Measurements from ENCODE around the gene PAK5. TPM values are rescaled to one million over a fixed set of nuclear protein-coding genes. Genes with fewer than 3 reads are reported as not detected.
A peak's percentile ranks its signal among the peaks of the same experiment; 100 is the strongest.

The PAK5 gene
- total and polyA plus RNA-seq, 4 donors, result 7.5 to 23.8 (median 14.2) TPM

DNA sequence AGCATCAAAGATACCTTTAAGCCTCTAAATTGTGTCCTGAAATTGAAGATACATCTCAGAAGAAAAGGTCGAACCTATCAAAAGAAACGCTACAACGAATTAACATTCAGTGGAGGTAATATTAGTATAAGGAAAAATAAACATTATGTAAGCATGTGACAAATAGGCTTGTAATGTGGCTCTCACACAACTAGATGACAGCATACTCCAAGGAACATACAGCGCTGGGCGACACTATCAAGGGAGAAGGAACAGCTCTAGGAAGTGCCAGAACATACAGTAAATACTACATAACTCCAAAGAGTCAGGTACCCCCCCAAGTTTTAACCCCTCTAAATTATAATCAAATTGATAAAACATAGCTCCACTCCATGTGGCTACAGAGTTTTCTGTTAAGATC is 220.9 kb downstream of the PAK5 start:
- no peaks in the 10 kb centered on the region for H3K4me1 ChIP-seq (ENCODE audit: control insufficient read depth, insufficient read depth, low read length)
- H3K27ac ChIP-seq (ENCODE audit: low read depth, low read length), result no peak overlapping the region
- WGBS (ENCODE audit: insufficient coverage), result no CpG with 5 or more reads among the region's 5 CpGs
- no peaks in the 10 kb centered on the region for H3K9me3 ChIP-seq (ENCODE audit: control insufficient read depth, insufficient read depth, low read length)
- no peak overlapping the region for H3K4me3 ChIP-seq (ENCODE audit: low read depth, low read length)
- DNase-seq (ENCODE audit: low read depth in 4 of 6, low spot score in 6 of 6), result peak in 3 of 6 donors; percentile 49 to 87 (median 81)
- no peaks in the 10 kb centered on the region for H3K27me3 ChIP-seq (ENCODE audit: control insufficient read depth, insufficient read depth, low read length)
- no peaks in the 10 kb centered on the region for H3K36me3 ChIP-seq (ENCODE audit: control insufficient read depth, insufficient read depth, low read length)

- Histone ChIP-seq H3K27ac (ENCODE audit: low read depth, low read length) (no peak overlapping the region), H3K4me1 (ENCODE audit: control insufficient read depth, insufficient read depth, low read length) (no peaks in the 10 kb centered on the region), H3K9me3 (ENCODE audit: control insufficient read depth, insufficient read depth, low read length) (no peaks in the 10 kb centered on the region), H3K4me3 (ENCODE audit: low read depth, low read length) (no peak overlapping the region), H3K36me3 (ENCODE audit: control insufficient read depth, insufficient read depth, low read length) (no peaks in the 10 kb centered on the region), H3K27me3 (ENCODE audit: control insufficient read depth, insufficient read depth, low read length) (no peaks in the 10 kb centered on the region)
- DNase-seq (ENCODE audit: low read depth in 4 of 6, low spot score in 6 of 6), result peak in 4 of 6 donors; percentile 53 to 95 (median 76)
- 3% methylated on average over 6 of the region's 10 CpGs for WGBS (ENCODE audit: insufficient coverage)
Observed at GRCh38 chr20:9616833-9617461, 221.9 kb downstream of the PAK5 start.

DNA sequence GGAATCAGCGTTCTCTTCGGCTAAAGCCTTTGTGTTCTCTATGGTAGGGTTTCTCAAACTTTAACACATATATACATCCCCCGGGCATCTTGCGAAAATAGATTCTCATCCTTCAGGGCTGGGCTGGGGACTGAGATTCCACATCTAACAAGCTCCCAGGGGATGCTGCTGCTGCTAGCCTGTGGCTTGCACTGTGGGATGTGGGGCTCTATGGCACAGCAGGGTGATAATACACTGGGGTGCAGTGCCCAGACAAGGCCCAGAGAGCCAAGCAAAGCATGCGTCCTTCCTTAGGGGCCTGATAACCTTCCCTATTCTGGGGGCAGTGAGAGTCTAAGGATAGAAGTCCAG is 222.4 kb downstream of the PAK5 start:
- Histone ChIP-seq H3K9me3 (ENCODE audit: control insufficient read depth, insufficient read depth, low read length) (no peaks in the 10 kb centered on the region), H3K27ac (ENCODE audit: low read depth, low read length) (no peak overlapping the region), H3K4me1 (ENCODE audit: control insufficient read depth, insufficient read depth, low read length) (no peaks in the 10 kb centered on the region), H3K36me3 (ENCODE audit: control insufficient read depth, insufficient read depth, low read length) (no peaks in the 10 kb centered on the region), H3K4me3 (ENCODE audit: low read depth, low read length) (no peak overlapping the region), H3K27me3 (ENCODE audit: control insufficient read depth, insufficient read depth, low read length) (no peaks in the 10 kb centered on the region)
- no peak for DNase-seq (ENCODE audit: low read depth in 4 of 6, low spot score in 6 of 6)
- 63% methylated on average over 1 of the region's 5 CpGs for WGBS (ENCODE audit: insufficient coverage)

DNA sequence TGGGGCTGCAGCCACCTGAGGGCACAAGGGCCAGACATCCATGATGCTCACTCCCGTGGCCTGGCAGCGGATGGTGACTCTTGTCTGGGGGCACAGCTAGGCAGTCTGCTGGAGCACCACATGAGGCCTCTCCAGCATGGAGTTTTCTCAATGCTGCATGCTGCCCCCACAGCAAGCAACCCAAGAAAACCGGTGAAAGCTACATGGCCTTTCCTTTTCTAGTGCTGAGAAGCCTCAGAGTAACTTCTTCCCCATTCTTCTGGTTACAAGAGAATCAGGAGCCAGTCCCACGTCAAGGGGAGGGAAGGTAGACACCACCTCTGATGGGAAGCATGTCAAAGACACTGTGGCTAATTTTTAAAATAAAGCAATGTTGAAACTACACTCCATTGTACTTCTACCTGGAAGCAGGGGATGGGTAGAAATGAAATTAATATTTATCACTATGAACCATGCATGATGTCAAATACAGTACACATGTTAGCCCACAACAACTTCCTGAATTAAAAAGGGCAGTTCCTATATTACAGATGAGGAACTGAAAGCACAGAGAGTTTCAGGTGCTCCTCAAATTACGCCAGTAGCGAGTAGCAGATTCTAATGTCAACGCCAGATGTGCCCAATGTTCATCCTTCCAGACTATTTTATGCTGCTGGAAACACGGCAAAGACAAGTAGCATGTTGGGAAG is 223.0 kb downstream of the PAK5 start:
- WGBS (ENCODE audit: insufficient coverage), result 89% methylated on average over 4 of the region's 8 CpGs
- H3K4me1 ChIP-seq (ENCODE audit: control insufficient read depth, insufficient read depth, low read length), result no peaks in the 10 kb centered on the region
- no peaks in the 10 kb centered on the region for H3K36me3 ChIP-seq (ENCODE audit: control insufficient read depth, insufficient read depth, low read length)
- H3K27ac ChIP-seq (ENCODE audit: low read depth, low read length), result no peak overlapping the region
- H3K4me3 ChIP-seq (ENCODE audit: low read depth, low read length), result no peak overlapping the region
- H3K9me3 ChIP-seq (ENCODE audit: control insufficient read depth, insufficient read depth, low read length), result no peaks in the 10 kb centered on the region
- DNase-seq (ENCODE audit: low read depth in 4 of 6, low spot score in 6 of 6), result no peak
- H3K27me3 ChIP-seq (ENCODE audit: control insufficient read depth, insufficient read depth, low read length), result no peaks in the 10 kb centered on the region

- no peak overlapping the region for H3K4me3 ChIP-seq (ENCODE audit: low read depth, low read length)
- no peaks in the 10 kb centered on the region for H3K36me3 ChIP-seq (ENCODE audit: control insufficient read depth, insufficient read depth, low read length)
- WGBS (ENCODE audit: insufficient coverage), result 78% methylated on average over 3 of the region's 4 CpGs
- no peak overlapping the region for H3K27ac ChIP-seq (ENCODE audit: low read depth, low read length)
- H3K27me3 ChIP-seq (ENCODE audit: control insufficient read depth, insufficient read depth, low read length), result no peaks in the 10 kb centered on the region
- no peaks in the 10 kb centered on the region for H3K9me3 ChIP-seq (ENCODE audit: control insufficient read depth, insufficient read depth, low read length)
- no peaks in the 10 kb centered on the region for H3K4me1 ChIP-seq (ENCODE audit: control insufficient read depth, insufficient read depth, low read length)
- no peak for DNase-seq (ENCODE audit: low read depth in 4 of 6, low spot score in 6 of 6)
Observed at GRCh38 chr20:9615118-9615517, 223.8 kb downstream of the PAK5 start.

DNA sequence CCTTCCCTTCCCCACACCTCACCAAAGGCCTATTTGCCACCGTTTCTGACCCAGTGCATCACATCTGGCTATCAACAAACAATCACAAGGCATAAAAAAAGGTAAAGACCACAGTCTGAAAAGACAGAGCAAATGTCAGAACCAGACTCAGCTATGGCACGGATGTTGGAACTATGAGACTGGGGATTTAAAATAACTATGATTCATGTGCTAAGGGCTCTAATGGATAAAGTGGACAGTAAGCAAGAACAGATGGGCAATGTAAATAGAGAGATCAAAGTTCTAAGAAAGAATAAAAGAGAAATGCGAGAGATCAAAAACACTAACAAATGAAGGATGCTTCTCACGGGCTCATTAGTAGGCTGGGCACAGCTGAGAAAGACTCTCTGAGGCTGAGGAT is 225.0 kb downstream of the PAK5 start:
- no peak overlapping the region for H3K27ac ChIP-seq (ENCODE audit: low read depth, low read length)
- 85% methylated on average over 2 of the region's 4 CpGs for WGBS (ENCODE audit: insufficient coverage)
- H3K27me3 ChIP-seq (ENCODE audit: control insufficient read depth, insufficient read depth, low read length), result no peaks in the 10 kb centered on the region
- H3K9me3 ChIP-seq (ENCODE audit: control insufficient read depth, insufficient read depth, low read length), result no peaks in the 10 kb centered on the region
- peaks cover 6% of the 10 kb centered on the region for H3K4me1 ChIP-seq (ENCODE audit: control insufficient read depth, insufficient read depth, low read length)
- H3K36me3 ChIP-seq (ENCODE audit: control insufficient read depth, insufficient read depth, low read length), result no peaks in the 10 kb centered on the region
- no peak overlapping the region for H3K4me3 ChIP-seq (ENCODE audit: low read depth, low read length)
- DNase-seq (ENCODE audit: low read depth in 4 of 6, low spot score in 6 of 6), result no peak

DNA sequence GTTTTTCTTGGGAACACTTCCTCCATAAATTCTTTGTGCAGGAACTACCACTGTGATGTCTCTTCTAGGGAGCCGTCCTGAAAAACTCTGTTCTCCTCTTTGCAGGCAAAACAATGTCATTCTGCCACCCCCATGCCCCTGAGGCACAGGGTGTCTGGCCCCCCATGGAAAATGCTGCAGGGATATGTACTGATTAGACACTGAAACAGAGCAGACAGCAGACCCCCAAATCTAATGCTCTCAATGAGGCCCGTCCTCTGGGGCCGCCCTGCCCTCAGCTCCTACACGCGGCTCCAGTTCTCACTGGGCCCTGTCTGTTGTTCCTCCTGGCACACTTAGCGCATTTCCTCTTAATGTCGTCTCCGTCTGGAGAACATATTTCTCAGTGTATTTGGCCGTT is 227.0 kb downstream of the PAK5 start:
- H3K4me1 ChIP-seq (ENCODE audit: control insufficient read depth, insufficient read depth, low read length), result peaks cover 6% of the 10 kb centered on the region
- 89% methylated on average over 7 of the region's 9 CpGs for WGBS (ENCODE audit: insufficient coverage)
- no peak overlapping the region for H3K4me3 ChIP-seq (ENCODE audit: low read depth, low read length)
- no peak overlapping the region for H3K27ac ChIP-seq (ENCODE audit: low read depth, low read length)
- no peak for DNase-seq (ENCODE audit: low read depth in 4 of 6, low spot score in 6 of 6)
- H3K36me3 ChIP-seq (ENCODE audit: control insufficient read depth, insufficient read depth, low read length), result no peaks in the 10 kb centered on the region
- H3K27me3 ChIP-seq (ENCODE audit: control insufficient read depth, insufficient read depth, low read length), result no peaks in the 10 kb centered on the region
- no peaks in the 10 kb centered on the region for H3K9me3 ChIP-seq (ENCODE audit: control insufficient read depth, insufficient read depth, low read length)

DNA sequence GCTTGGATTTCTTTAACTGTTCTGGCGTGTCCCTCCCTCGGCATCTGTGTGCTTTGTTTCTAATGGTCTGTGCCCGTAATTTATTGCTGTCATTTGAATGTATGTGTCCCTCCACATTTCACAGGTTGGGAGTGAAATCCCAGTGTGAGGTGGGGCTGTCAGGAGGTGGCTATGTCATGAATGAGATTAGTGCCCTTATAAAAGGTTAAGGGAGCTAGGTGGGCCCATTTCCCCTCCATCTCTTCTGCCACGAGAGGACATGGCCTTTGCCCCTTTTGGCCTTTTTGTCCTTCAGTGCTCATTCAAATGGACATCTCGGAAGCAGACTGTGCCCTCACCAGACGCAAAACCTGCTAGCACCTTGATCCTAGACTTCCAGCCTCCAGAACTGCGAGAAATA is 228.2 kb downstream of the PAK5 start:
- Histone ChIP-seq H3K9me3 (ENCODE audit: control insufficient read depth, insufficient read depth, low read length) (no peaks in the 10 kb centered on the region), H3K4me1 (ENCODE audit: control insufficient read depth, insufficient read depth, low read length) (peaks cover 6% of the 10 kb centered on the region), H3K36me3 (ENCODE audit: control insufficient read depth, insufficient read depth, low read length) (no peaks in the 10 kb centered on the region), H3K27ac (ENCODE audit: low read depth, low read length) (no peak overlapping the region), H3K4me3 (ENCODE audit: low read depth, low read length) (no peak overlapping the region), H3K27me3 (ENCODE audit: control insufficient read depth, insufficient read depth, low read length) (no peaks in the 10 kb centered on the region)
- peak in 1 of 6 donors; percentile 50 for DNase-seq (ENCODE audit: low read depth in 4 of 6, low spot score in 6 of 6)
- 64% methylated on average over 4 of the region's 7 CpGs for WGBS (ENCODE audit: insufficient coverage)

DNA sequence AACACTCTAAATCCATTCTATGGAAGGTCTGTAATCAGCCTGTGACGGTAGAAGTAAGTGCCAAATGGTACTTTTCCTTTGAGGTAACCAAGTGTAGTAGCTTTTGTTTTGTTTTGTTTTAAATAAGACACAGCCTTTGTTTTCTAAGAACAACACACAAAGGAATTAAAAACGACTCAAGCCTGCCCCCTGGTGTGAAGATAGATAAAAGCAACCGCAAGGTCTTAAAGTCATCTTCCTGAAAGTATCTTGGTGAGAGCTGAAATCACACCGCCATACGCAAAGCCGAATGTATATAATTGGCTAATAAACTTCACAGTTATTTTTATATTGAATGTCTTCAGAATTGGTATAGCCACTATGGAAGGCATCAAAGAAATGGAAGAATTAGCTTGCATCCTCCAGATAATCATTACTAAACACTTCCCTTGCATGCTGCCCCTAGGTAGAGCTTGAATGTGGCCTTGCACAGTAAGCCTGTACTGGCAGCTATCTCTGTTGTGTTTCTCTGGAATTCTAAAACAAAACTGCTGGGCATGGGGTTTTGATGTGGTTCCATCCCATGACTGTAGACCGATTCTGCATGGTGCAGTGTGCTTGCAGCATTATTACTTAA is 228.9 kb downstream of the PAK5 start:
- no peak overlapping the region for H3K4me3 ChIP-seq (ENCODE audit: low read depth, low read length)
- no peaks in the 10 kb centered on the region for H3K36me3 ChIP-seq (ENCODE audit: control insufficient read depth, insufficient read depth, low read length)
- WGBS (ENCODE audit: insufficient coverage), result no CpG with 5 or more reads among the region's 7 CpGs
- H3K4me1 ChIP-seq (ENCODE audit: control insufficient read depth, insufficient read depth, low read length), result peaks cover 6% of the 10 kb centered on the region
- H3K9me3 ChIP-seq (ENCODE audit: control insufficient read depth, insufficient read depth, low read length), result no peaks in the 10 kb centered on the region
- DNase-seq (ENCODE audit: low read depth in 4 of 6, low spot score in 6 of 6), result peak; percentile 54 to 98 (median 81)
- no peak overlapping the region for H3K27ac ChIP-seq (ENCODE audit: low read depth, low read length)
- H3K27me3 ChIP-seq (ENCODE audit: control insufficient read depth, insufficient read depth, low read length), result no peaks in the 10 kb centered on the region
